ENCODE data around the gene PALLD.

Gene PALLD

DNA sequence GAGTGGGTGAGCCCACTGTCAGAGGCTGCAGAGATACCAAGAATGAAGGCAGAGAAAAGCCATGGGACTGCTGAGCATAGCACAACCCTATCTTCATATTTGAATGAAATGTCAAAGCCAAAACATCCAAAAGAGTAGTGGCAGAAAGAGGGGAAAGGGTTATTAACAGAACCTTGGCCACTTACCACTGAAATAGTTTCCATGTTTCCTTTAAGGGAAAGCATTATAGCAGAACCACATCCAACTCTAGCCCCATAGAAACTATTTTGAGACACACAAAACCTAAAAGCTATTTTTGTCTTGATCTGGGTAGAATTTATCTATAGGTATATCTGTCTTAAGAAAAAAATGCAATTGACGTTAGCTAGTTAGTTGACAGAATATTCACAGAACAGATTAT is 373.2 kb downstream of the PALLD start:
- H3K4me3 ChIP-seq (ENCODE audit: low read depth, low read length) = no peak overlapping the region
- DNase-seq (ENCODE audit: low read depth) = no peak
- TF ChIP-seq MYC (IDR thresholded peaks at IDR 0.05; ENCODE audit: low read depth, low read length) (no peak), MAX (IDR thresholded peaks at IDR 0.05; ENCODE audit: low read depth, low read length) (no peak), POLR2A (IDR thresholded peaks at IDR 0.05; ENCODE audit: extremely low read depth, insufficient read length) (no peak), CTCF (IDR thresholded peaks at IDR 0.05; ENCODE audit: low read depth, low read length) (no peak)

DNA sequence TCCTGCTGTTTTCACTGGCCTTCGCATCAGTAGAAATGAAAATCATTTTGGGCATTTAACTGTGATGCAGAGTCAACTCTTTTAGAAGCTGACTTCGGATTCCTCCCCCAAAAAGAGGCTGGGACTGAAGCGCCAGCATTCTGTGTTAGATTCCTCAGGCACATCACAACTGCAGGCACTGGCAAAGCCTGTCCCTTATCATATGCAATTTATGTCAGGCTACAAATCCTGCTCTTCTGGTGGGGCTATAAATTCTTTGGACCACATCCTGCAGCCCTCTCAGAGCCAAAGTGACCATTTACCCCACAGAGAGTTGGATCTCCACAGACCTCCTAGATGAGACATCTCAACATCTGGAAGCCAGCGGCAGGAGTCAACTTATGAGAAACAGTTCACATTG is 374.8 kb downstream of the PALLD start:
- no peak overlapping the region for H3K4me3 ChIP-seq (ENCODE audit: low read depth, low read length)
- no peak for TF ChIP-seq MYC (IDR thresholded peaks at IDR 0.05; ENCODE audit: low read depth, low read length)
- TF ChIP-seq POLR2A (IDR thresholded peaks at IDR 0.05; ENCODE audit: extremely low read depth, insufficient read length) = no peak
- no peak for TF ChIP-seq CTCF (IDR thresholded peaks at IDR 0.05; ENCODE audit: low read depth, low read length)
- no peak for TF ChIP-seq MAX (IDR thresholded peaks at IDR 0.05; ENCODE audit: low read depth, low read length)
- DNase-seq (ENCODE audit: low read depth) = no peak

DNA sequence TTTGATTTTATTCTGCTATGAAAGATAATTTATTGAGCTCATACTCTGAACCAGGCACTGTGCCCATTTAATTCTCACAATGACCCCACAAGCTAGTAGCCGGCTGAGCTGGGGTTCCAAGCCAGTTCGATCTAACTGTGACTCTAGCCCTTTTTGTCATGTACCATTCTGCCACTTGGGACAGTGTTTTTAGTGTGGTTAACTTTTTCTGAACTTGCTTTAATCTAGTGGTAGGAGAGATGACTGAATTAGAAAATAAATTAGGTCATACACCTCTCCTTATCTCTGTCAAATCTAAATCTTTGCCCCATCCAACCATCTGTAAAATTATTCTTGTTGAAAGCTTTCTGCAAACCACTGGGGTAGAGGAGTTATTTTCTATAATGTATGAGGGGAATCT is 377.2 kb downstream of the PALLD start:
- no peak overlapping the region for H3K4me3 ChIP-seq (ENCODE audit: low read depth, low read length)
- DNase-seq (ENCODE audit: low read depth) = no peak
- TF ChIP-seq MAX (IDR thresholded peaks at IDR 0.05; ENCODE audit: low read depth, low read length) (no peak), POLR2A (IDR thresholded peaks at IDR 0.05; ENCODE audit: extremely low read depth, insufficient read length) (no peak), MYC (IDR thresholded peaks at IDR 0.05; ENCODE audit: low read depth, low read length) (no peak), CTCF (IDR thresholded peaks at IDR 0.05; ENCODE audit: low read depth, low read length) (no peak)

GRCh38 chr4:168876106-168876505 is 379.3 kb downstream of the PALLD start:
- DNase-seq (ENCODE audit: low read depth) = no peak
- TF ChIP-seq MAX (IDR thresholded peaks at IDR 0.05; ENCODE audit: low read depth, low read length) (no peak), POLR2A (IDR thresholded peaks at IDR 0.05; ENCODE audit: extremely low read depth, insufficient read length) (no peak), CTCF (IDR thresholded peaks at IDR 0.05; ENCODE audit: low read depth, low read length) (no peak), MYC (IDR thresholded peaks at IDR 0.05; ENCODE audit: low read depth, low read length) (no peak)
- no peak overlapping the region for H3K4me3 ChIP-seq (ENCODE audit: low read depth, low read length)

- peak; percentile 45 for DNase-seq (ENCODE audit: low read depth)
- TF ChIP-seq POLR2A (IDR thresholded peaks at IDR 0.05; ENCODE audit: extremely low read depth, insufficient read length) = no peak
- TF ChIP-seq MAX (IDR thresholded peaks at IDR 0.05; ENCODE audit: low read depth, low read length) = no peak
- no peak for TF ChIP-seq CTCF (IDR thresholded peaks at IDR 0.05; ENCODE audit: low read depth, low read length)
- no peak for TF ChIP-seq MYC (IDR thresholded peaks at IDR 0.05; ENCODE audit: low read depth, low read length)
- H3K4me3 ChIP-seq (ENCODE audit: low read depth, low read length) = no peak overlapping the region
Observed at GRCh38 chr4:168877511-168878491, 380.9 kb downstream of the PALLD start.
